ENCODE results near the gene CARD19. TPM values are rescaled to one million over a fixed set of nuclear protein-coding genes. Genes with fewer than 3 reads are reported as not detected.

Gene CARD19
- total and polyA plus RNA-seq, 2 experiments from 2014 or later: 36.8 to 48.3 TPM

- Mint-ChIP-seq H3K4me1 (peaks cover 40% of the 10 kb centered on the region), H3K36me3 (ENCODE audit: low read depth) (peaks cover 5% of the 10 kb centered on the region; the same call in 2 of the 3 replicates), H3K9me3 (no peaks in the 10 kb centered on the region), H3K27me3 (ENCODE audit: insufficient read depth, low read depth, poor library complexity) (peaks cover 9% of the 10 kb centered on the region), H3K4me3 (no peak overlapping the region), H3K27ac (no peak overlapping the region)
- DNase-seq (ENCODE audit: low spot score) (no peak), ATAC-seq (no peak)
- Histone ChIP-seq H3K36me3 (ENCODE audit: insufficient read depth) (no peaks in the 10 kb centered on the region), H3F3A (replicated peaks; ENCODE audit: low read depth) (no peaks in the 10 kb centered on the region), H3K27ac (ENCODE audit: low read depth) (no peak overlapping the region), H3K9me2 (ENCODE audit: insufficient read depth) (no peaks in the 10 kb centered on the region), H2AFZ (no peak overlapping the region), H4K20me1 (replicated peaks; ENCODE audit: insufficient read depth) (0 out of 2 replicates have a peak, but pooled peaks cover 8% of the 10 kb centered on the region), H3K4me1 (ENCODE audit: insufficient read depth) (peaks cover 20% of the 10 kb centered on the region), H3K27me3 (ENCODE audit: insufficient read depth) (no peaks in the 10 kb centered on the region), H3K79me2 (replicated peaks; ENCODE audit: insufficient read depth) (0 out of 2 replicates have a peak, but pooled peaks cover 6% of the 10 kb centered on the region), H3K4me3 (no peak overlapping the region), H3K4me2 (no peak overlapping the region)
- TF ChIP-seq CREB1 (CRISPR knock-in tag; IDR thresholded peaks at IDR 0.05; ENCODE audit: low read depth) (no peak), ZNF114 (CRISPR knock-in tag; IDR thresholded peaks at IDR 0.05) (no peak), NANOG (IDR thresholded peaks at IDR 0.05; ENCODE audit: borderline replicate concordance) (no peak), POLR2AphosphoS5 (IDR thresholded peaks at IDR 0.05; ENCODE audit: low read depth) (no peak), REST (IDR thresholded peaks at IDR 0.05; ENCODE audit: unreplicated experiment) (no peak), STAT1 (IDR thresholded peaks at IDR 0.05; ENCODE audit: unreplicated experiment) (no peak)
Measured at GRCh38 chr9:93128715-93129224, 32.8 kb downstream of the CARD19 start.

- Mint-ChIP-seq H3K27ac (no peak overlapping the region), H3K4me1 (peaks cover 40% of the 10 kb centered on the region), H3K4me3 (no peak overlapping the region), H3K36me3 (ENCODE audit: low read depth) (peaks cover 5% of the 10 kb centered on the region; the same call in 2 of the 3 replicates), H3K9me3 (no peaks in the 10 kb centered on the region), H3K27me3 (ENCODE audit: insufficient read depth, low read depth, poor library complexity) (peaks cover 9% of the 10 kb centered on the region)
- Histone ChIP-seq H3K4me2 (no peak overlapping the region), H3K79me2 (replicated peaks; ENCODE audit: insufficient read depth) (0 out of 2 replicates have a peak, but pooled peaks cover 6% of the 10 kb centered on the region), H3K4me1 (ENCODE audit: insufficient read depth) (peaks cover 20% of the 10 kb centered on the region), H3F3A (replicated peaks; ENCODE audit: low read depth) (no peaks in the 10 kb centered on the region), H3K9me2 (ENCODE audit: insufficient read depth) (no peaks in the 10 kb centered on the region), H2AFZ (no peak overlapping the region), H4K20me1 (replicated peaks; ENCODE audit: insufficient read depth) (0 out of 2 replicates have a peak, but pooled peaks cover 8% of the 10 kb centered on the region), H3K4me3 (no peak overlapping the region), H3K27me3 (ENCODE audit: insufficient read depth) (no peaks in the 10 kb centered on the region), H3K27ac (ENCODE audit: low read depth) (no peak overlapping the region), H3K36me3 (ENCODE audit: insufficient read depth) (no peaks in the 10 kb centered on the region)
- TF ChIP-seq CTCF (conservative IDR thresholded peaks at IDR 0.05; ENCODE audit: low read depth in 2 of 2) (no peak), ETS1 (IDR thresholded peaks at IDR 0.05) (no peak)
- no peak for DNase-seq (ENCODE audit: low spot score)
- no peak for ATAC-seq
Measured at GRCh38 chr9:93129286-93129685, 33.3 kb downstream of the CARD19 start.
